Panc1 (cell line): ENCODE results near the gene TREX2.

Experiments used
- CTCF ChIP-seq: fragments of 450-650 bp; IDR thresholded peaks from 2 replicates; pipeline ENCODE4 v1.5.1; 2017; ENCODE audit warnings: mild to moderate bottlenecking
- TF ChIP-seq, protein P1 (sequence below), 2 experiments: IDR thresholded peaks; 2 replicates each; pipeline ENCODE4 v1.6.1; 2011 to 2012; ENCODE audit warnings: low read depth in 2 of 2, control low read depth in 1 of 2, low read length in 1 of 2, mild to moderate bottlenecking in 1 of 2, moderate library complexity in 1 of 2; ENCODE audit not compliant: insufficient read depth in 1 of 2

- TF ChIP-seq CTCF, result no peak
- TF ChIP-seq, protein P1, sequence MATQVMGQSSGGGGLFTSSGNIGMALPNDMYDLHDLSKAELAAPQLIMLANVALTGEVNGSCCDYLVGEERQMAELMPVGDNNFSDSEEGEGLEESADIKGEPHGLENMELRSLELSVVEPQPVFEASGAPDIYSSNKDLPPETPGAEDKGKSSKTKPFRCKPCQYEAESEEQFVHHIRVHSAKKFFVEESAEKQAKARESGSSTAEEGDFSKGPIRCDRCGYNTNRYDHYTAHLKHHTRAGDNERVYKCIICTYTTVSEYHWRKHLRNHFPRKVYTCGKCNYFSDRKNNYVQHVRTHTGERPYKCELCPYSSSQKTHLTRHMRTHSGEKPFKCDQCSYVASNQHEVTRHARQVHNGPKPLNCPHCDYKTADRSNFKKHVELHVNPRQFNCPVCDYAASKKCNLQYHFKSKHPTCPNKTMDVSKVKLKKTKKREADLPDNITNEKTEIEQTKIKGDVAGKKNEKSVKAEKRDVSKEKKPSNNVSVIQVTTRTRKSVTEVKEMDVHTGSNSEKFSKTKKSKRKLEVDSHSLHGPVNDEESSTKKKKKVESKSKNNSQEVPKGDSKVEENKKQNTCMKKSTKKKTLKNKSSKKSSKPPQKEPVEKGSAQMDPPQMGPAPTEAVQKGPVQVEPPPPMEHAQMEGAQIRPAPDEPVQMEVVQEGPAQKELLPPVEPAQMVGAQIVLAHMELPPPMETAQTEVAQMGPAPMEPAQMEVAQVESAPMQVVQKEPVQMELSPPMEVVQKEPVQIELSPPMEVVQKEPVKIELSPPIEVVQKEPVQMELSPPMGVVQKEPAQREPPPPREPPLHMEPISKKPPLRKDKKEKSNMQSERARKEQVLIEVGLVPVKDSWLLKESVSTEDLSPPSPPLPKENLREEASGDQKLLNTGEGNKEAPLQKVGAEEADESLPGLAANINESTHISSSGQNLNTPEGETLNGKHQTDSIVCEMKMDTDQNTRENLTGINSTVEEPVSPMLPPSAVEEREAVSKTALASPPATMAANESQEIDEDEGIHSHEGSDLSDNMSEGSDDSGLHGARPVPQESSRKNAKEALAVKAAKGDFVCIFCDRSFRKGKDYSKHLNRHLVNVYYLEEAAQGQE (IDR thresholded peaks at IDR 0.05; ENCODE audit: insufficient read depth in 1 of 2, low read depth in 2 of 2, low read length in 1 of 2), result no peak
These were observed 29.4 kb upstream of the TREX2 start for GRCh38 chrX:153475271-153475670.
